Caco-2 (cell line): ENCODE data around the gene RIMOC1. TPM values are rescaled to one million over a fixed set of nuclear protein-coding genes. Genes with fewer than 3 reads are reported as not detected.

ENCODE experiments used
- BruUV-seq: library from RNA; stranded (reverse); fragments of 400-500 nt; replicated peaks from 2 replicates; lab custom pipeline; 2021; lab: Mats Ljungman, UMichigan
- CTCF ChIA-PET: fragments of 300-600 bp; sonication (Branson Sonifier 250); formaldehyde crosslinking; loops from one replicate; lab custom pipeline; 2022; ENCODE audit warnings: antibody characterized with exemption; lab: Charles Lee
- POLR2A ChIA-PET: fragments of 300-600 bp; sonication (Branson Sonifier 250); formaldehyde crosslinking; loops from one replicate; lab custom pipeline; 2022; ENCODE audit warnings: antibody characterized with exemption; lab: Charles Lee
- DNase-seq, 2 experiments: peaks; one replicate each; pipeline versions ENCODE4 v3.0.0 to v3.0.0-alpha.2; 2020 to 2022
- H3K27me3 ChIP-seq: replicated peaks from 2 replicates; pipeline ENCODE4 v1.6.0; 2011; ENCODE audit warnings: low read length; ENCODE audit not compliant: control insufficient read depth, insufficient read depth
- H3K36me3 ChIP-seq: 2 replicates; pipeline ENCODE4 v1.5.1; 2011; ENCODE audit warnings: low read length; ENCODE audit not compliant: control insufficient read depth, insufficient read depth
- H3K4me1 ChIP-seq: fragments of 250-450 bp; sonication (Bioruptor Pico); 2 replicates; pipeline ENCODE4 v1.5.1; 2020; ENCODE audit warnings: mild to moderate bottlenecking
- H3K4me3 ChIP-seq: 2 replicates; pipeline ENCODE4 v1.5.1; 2011; ENCODE audit warnings: low read depth, mild to moderate bottlenecking, control low read depth, low read length
- H3K9me3 ChIP-seq: fragments of 250-450 bp; sonication (Bioruptor Pico); 2 replicates; pipeline ENCODE4 v1.5.1; 2020; ENCODE audit warnings: mild to moderate bottlenecking, moderate library complexity
- H3K27ac Mint-ChIP-seq: one replicate; pipeline ENCODE4 v1.8.0; 2022; ENCODE audit warnings: mixed read lengths; ENCODE audit not compliant: unreplicated experiment
- H3K27me3 Mint-ChIP-seq: one replicate; pipeline ENCODE4 v1.8.0; 2022; ENCODE audit warnings: mixed read lengths; ENCODE audit not compliant: insufficient read depth, unreplicated experiment
- H3K36me3 Mint-ChIP-seq: one replicate; pipeline ENCODE4 v1.8.0; 2022; ENCODE audit warnings: mild to moderate bottlenecking, mixed read lengths; ENCODE audit not compliant: insufficient read depth, unreplicated experiment
- H3K4me1 Mint-ChIP-seq: one replicate; pipeline ENCODE4 v1.8.0; 2022; ENCODE audit warnings: low read depth, mixed read lengths; ENCODE audit not compliant: unreplicated experiment
- H3K4me3 Mint-ChIP-seq: one replicate; pipeline ENCODE4 v1.8.0; 2022; ENCODE audit warnings: mild to moderate bottlenecking, moderate library complexity, mixed read lengths; ENCODE audit not compliant: unreplicated experiment
- H3K9me3 Mint-ChIP-seq: one replicate; pipeline ENCODE4 v1.8.0; 2022; ENCODE audit warnings: mixed read lengths; ENCODE audit not compliant: unreplicated experiment
- intact Hi-C: fragments of 100-400 bp; cut with micrococcal nuclease; formaldehyde crosslinking; loops from one replicate; pipeline ENCODE4 v1.10.0; 2022; ENCODE audit not compliant: unreplicated experiment
- total RNA-seq: library from RNA; stranded (reverse); gene quantifications from 2 replicates; pipeline ENCODE4 v1.2.3, GENCODE V29; 2022
- TF ChIP-seq, protein P1 (sequence below), 2 experiments: fragments of 200-600 bp in 1 of 2; IDR thresholded peaks; 1 replicate in 1 of 2; 2 replicates in 1 of 2; pipeline versions ENCODE4 v1.5.1 to v1.8.0; 2011 to 2022; ENCODE audit warnings: antibody characterized with exemption in 1 of 2, control low read depth in 1 of 2, inconsistent platforms in 1 of 2, low read depth in 1 of 2, low read length in 1 of 2, mild to moderate bottlenecking in 1 of 2, moderate library complexity in 1 of 2; ENCODE audit not compliant: insufficient read depth in 1 of 2, severe bottlenecking in 1 of 2, unreplicated experiment in 1 of 2

Gene RIMOC1
- total RNA-seq, 1 experiment from 2014 or later, result 30.2 TPM

DNA sequence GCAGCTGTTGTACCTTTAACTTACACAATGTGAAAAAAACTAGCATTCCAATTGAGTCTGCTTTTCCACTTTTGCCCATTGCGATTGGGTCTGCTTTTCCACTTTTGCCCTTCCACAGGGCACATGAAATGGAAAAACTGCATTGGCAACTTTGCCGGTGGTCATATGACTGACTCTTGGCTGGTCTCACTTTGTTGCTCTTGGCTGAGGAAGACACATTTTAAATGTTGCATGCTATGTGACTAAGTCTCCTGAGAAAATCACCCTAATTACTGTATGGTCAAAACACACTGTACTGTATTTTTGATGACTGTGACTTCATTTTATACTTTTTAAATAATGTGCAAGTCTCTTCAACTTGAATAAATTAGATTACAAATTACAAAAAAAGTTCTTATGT, 32.3 kb upstream of the RIMOC1 start:
- TF ChIP-seq, protein P1, sequence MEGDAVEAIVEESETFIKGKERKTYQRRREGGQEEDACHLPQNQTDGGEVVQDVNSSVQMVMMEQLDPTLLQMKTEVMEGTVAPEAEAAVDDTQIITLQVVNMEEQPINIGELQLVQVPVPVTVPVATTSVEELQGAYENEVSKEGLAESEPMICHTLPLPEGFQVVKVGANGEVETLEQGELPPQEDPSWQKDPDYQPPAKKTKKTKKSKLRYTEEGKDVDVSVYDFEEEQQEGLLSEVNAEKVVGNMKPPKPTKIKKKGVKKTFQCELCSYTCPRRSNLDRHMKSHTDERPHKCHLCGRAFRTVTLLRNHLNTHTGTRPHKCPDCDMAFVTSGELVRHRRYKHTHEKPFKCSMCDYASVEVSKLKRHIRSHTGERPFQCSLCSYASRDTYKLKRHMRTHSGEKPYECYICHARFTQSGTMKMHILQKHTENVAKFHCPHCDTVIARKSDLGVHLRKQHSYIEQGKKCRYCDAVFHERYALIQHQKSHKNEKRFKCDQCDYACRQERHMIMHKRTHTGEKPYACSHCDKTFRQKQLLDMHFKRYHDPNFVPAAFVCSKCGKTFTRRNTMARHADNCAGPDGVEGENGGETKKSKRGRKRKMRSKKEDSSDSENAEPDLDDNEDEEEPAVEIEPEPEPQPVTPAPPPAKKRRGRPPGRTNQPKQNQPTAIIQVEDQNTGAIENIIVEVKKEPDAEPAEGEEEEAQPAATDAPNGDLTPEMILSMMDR (IDR thresholded peaks at IDR 0.05; ENCODE audit: insufficient read depth in 1 of 2, low read depth in 1 of 2, low read length in 1 of 2, severe bottlenecking in 1 of 2, unreplicated experiment in 1 of 2), result no peak
- CTCF ChIA-PET, result no interaction called here
- BruUV-seq, result no TSS peak
- POLR2A ChIA-PET, result no interaction called here
- Mint-ChIP-seq H3K27me3 (no peaks in the 10 kb centered on the region), H3K4me3 (no peak overlapping the region), H3K4me1 (peaks cover 7% of the 10 kb centered on the region), H3K36me3 (no peaks in the 10 kb centered on the region), H3K9me3 (no peaks in the 10 kb centered on the region), H3K27ac (no peak overlapping the region)
- Histone ChIP-seq H3K4me3 (no peak overlapping the region), H3K9me3 (no peaks in the 10 kb centered on the region), H3K27me3 (no peaks in the 10 kb centered on the region), H3K4me1 (peaks cover 4% of the 10 kb centered on the region; the same call in 1 of the 2 replicates), H3K36me3 (no peaks in the 10 kb centered on the region)
- no peak for DNase-seq
- intact Hi-C loops, result no loop called here

DNA sequence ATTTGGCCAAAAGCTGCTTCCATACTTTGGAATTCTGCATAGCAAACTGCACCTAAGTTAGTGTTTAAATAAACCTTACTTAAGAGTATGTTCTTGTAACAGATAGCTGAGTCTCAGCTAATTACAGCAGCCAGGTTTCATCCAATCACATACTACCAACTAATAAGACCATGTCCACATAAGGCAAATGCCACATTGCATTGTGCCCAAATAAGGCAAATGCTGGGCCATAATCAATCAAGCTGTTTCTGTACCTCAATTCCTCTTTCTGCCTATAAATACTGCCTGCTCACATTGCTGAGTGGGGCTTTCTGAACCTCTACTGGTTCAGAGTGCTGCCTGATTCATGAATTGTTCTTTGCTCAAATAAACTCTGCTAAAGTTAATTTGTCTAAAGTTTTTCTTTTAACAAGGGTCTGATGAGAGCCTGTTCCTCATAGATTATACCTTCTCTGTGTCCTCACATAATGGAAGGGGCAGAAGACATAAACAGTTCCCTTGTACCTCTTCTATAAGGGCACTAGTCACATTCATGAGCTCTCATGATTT, 29.6 kb upstream of the RIMOC1 start:
- Histone ChIP-seq H3K4me3 (no peak overlapping the region), H3K36me3 (no peaks in the 10 kb centered on the region), H3K27me3 (no peaks in the 10 kb centered on the region), H3K9me3 (no peaks in the 10 kb centered on the region), H3K4me1 (peaks cover 11% of the 10 kb centered on the region)
- Mint-ChIP-seq H3K9me3 (no peaks in the 10 kb centered on the region), H3K27me3 (no peaks in the 10 kb centered on the region), H3K4me3 (no peak overlapping the region), H3K4me1 (peaks cover 7% of the 10 kb centered on the region), H3K27ac (no peak overlapping the region), H3K36me3 (no peaks in the 10 kb centered on the region)
- CTCF ChIA-PET, result interaction anchor here (1.4 kb wide), 1 partner anchor 183 kb away, joined by 3 read pairs; no protein-coding TSS in a partner anchor
- TF ChIP-seq, protein P1 (IDR thresholded peaks at IDR 0.05; ENCODE audit: insufficient read depth in 1 of 2, low read depth in 1 of 2, low read length in 1 of 2, severe bottlenecking in 1 of 2, unreplicated experiment in 1 of 2), result no peak
- intact Hi-C loops, result no loop called here
- DNase-seq, result no peak
- no TSS peak for BruUV-seq
- POLR2A ChIA-PET, result interaction anchor here (0.6 kb wide), 1 partner anchor 1681 kb away, joined by 3 read pairs; no protein-coding TSS in a partner anchor

DNA sequence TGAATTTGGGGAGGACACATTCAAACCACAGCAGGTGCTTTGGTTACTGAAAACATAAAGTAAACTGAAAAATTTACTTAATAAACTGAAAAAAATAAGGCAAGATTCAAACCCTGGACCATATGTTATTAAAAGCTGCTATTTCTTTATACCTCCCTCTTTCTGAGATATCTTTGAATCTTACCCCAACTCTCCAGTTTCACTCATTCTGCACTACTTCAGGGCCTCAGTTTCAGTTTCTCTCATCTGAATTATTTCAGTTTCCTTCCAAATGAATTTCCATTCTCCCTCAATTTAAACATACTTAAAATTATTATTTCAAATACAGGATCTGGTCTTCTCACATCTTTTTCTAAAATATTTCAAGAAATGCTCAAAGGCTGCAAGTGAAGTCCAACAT, 29.0 kb upstream of the RIMOC1 start:
- TF ChIP-seq, protein P1 (IDR thresholded peaks at IDR 0.05; ENCODE audit: insufficient read depth in 1 of 2, low read depth in 1 of 2, low read length in 1 of 2, severe bottlenecking in 1 of 2, unreplicated experiment in 1 of 2), result no peak
- no peaks in the 10 kb centered on the region for H3K36me3 ChIP-seq
- H3K27me3 ChIP-seq, result no peaks in the 10 kb centered on the region
- no TSS peak for BruUV-seq
- Mint-ChIP-seq H3K4me3 (no peak overlapping the region), H3K9me3 (no peaks in the 10 kb centered on the region), H3K27me3 (no peaks in the 10 kb centered on the region), H3K27ac (no peak overlapping the region), H3K36me3 (no peaks in the 10 kb centered on the region), H3K4me1 (peaks cover 7% of the 10 kb centered on the region)
- ChIA-PET POLR2A (interaction anchor here (0.6 kb wide), 1 partner anchor 1681 kb away, joined by 3 read pairs; no protein-coding TSS in a partner anchor), CTCF (interaction anchor here (1.4 kb wide), 1 partner anchor 182 kb away, joined by 3 read pairs; no protein-coding TSS in a partner anchor)
- no peak overlapping the region for H3K4me3 ChIP-seq
- H3K4me1 ChIP-seq, result peaks cover 11% of the 10 kb centered on the region; the same call in 1 of the 2 replicates
- H3K9me3 ChIP-seq, result no peaks in the 10 kb centered on the region
- no peak for DNase-seq
- intact Hi-C loops, result no loop called here
